Endothelial cell of umbilical vein (primary cell): Measurements from ENCODE around the gene STYK1. TPM values are rescaled to one million over a fixed set of nuclear protein-coding genes. Genes with fewer than 3 reads are reported as not detected.

Experiments used
- BruUV-seq: library from RNA; stranded (reverse); fragments of 400-500 nt; replicated peaks from 2 replicates; lab custom pipeline; 2021; lab: Mats Ljungman, UMichigan
- CTCF ChIA-PET: fragments of 300-600, 350-600 bp; sonication (Branson Sonifier 250); formaldehyde crosslinking; loops from one replicate; lab custom pipeline; 2021; ENCODE audit warnings: antibody characterized with exemption, inconsistent platforms; lab: Charles Lee
- POLR2A ChIA-PET: fragments of 300-600, 350-600 bp; sonication (Branson Sonifier 250); formaldehyde crosslinking; loops from one replicate; lab custom pipeline; 2021; ENCODE audit warnings: antibody characterized with exemption, inconsistent platforms; lab: Charles Lee
- DNase-seq: peaks from one replicate; pipeline ENCODE4 v3.0.0-alpha.2; 2011; ENCODE audit warnings: low read depth, low spot score
- FAIRE-seq: peaks from 2 replicates; lab custom pipeline; 2011; peaks lifted over from hg19 to GRCh38; lab: Jason Lieb, UNC
- H2AFZ ChIP-seq: 2 replicates; pipeline ENCODE4 v1.6.0; 2012; ENCODE audit warnings: low read depth, low read length, control low read depth, inconsistent platforms
- H3K27ac ChIP-seq: 2 replicates; pipeline ENCODE4 v1.5.1; 2011; ENCODE audit warnings: low read depth, mild to moderate bottlenecking, control low read depth, low read length, moderate library complexity; ENCODE audit not compliant: insufficient read depth
- H3K27me3 ChIP-seq, 2 experiments: 2 replicates each; pipeline versions ENCODE4 v1.6.0 to v1.6.1; 2011; ENCODE audit warnings: low read length in 2 of 2, mixed read lengths in 1 of 2; ENCODE audit not compliant: control insufficient read depth in 2 of 2, insufficient read depth in 2 of 2
- H3K36me3 ChIP-seq, 2 experiments: 2 replicates in 1 of 2; 3 replicates in 1 of 2; pipeline ENCODE4 v1.5.1; 2011; ENCODE audit warnings: low read length in 2 of 2, mild to moderate bottlenecking in 1 of 2, moderate library complexity in 1 of 2; ENCODE audit not compliant: control insufficient read depth in 2 of 2, insufficient read depth in 2 of 2; ENCODE audit errors: extremely low read depth in 1 of 2
- H3K4me1 ChIP-seq: 3 replicates; pipeline ENCODE4 v1.5.1; 2011; ENCODE audit warnings: mild to moderate bottlenecking, low read length; ENCODE audit not compliant: control insufficient read depth, insufficient read depth; ENCODE audit errors: extremely low read depth
- H3K4me2 ChIP-seq: 2 replicates; pipeline ENCODE4 v1.6.1; 2011; ENCODE audit warnings: low read length, control low read depth, mixed read lengths; ENCODE audit not compliant: insufficient read depth
- H3K4me3 ChIP-seq, 3 experiments: fragments of 200-600 bp in 1 of 3; sonication (generic), shearing (Covaris generic) in 1 of 3; replicated peaks in 1 of 3; 2 replicates each; pipeline ENCODE4 v1.5.1; 2011 to 2016; ENCODE audit warnings: control low read depth in 3 of 3, low read length in 3 of 3, mild to moderate bottlenecking in 2 of 3, inconsistent platforms in 1 of 3, low read depth in 1 of 3, moderate library complexity in 1 of 3; ENCODE audit not compliant: insufficient read depth in 1 of 3
- H3K79me2 ChIP-seq: 2 replicates; pipeline ENCODE4 v1.6.0; 2012; ENCODE audit warnings: low read length, inconsistent platforms; ENCODE audit not compliant: control insufficient read depth, insufficient read depth
- H3K9ac ChIP-seq: replicated peaks from 2 replicates; pipeline ENCODE3; 2011; ENCODE audit warnings: low read length, control low read depth; ENCODE audit not compliant: insufficient read depth; ENCODE audit errors: extremely low read depth
- H3K9me1 ChIP-seq: replicated peaks from 3 replicates; pipeline ENCODE4 v1.6.0; 2011; ENCODE audit warnings: mild to moderate bottlenecking, low read length; ENCODE audit not compliant: control insufficient read depth, insufficient read depth; ENCODE audit errors: extremely low read depth
- H3K9me3 ChIP-seq: replicated peaks from 2 replicates; pipeline ENCODE4 v1.5.1; 2012; ENCODE audit warnings: low read length, inconsistent platforms; ENCODE audit not compliant: control insufficient read depth, insufficient read depth
- H4K20me1 ChIP-seq: replicated peaks from 2 replicates; pipeline ENCODE3; 2011; ENCODE audit warnings: mild to moderate bottlenecking, low read length; ENCODE audit not compliant: control insufficient read depth, insufficient read depth; ENCODE audit errors: extremely low read depth
- CTCF ChIP-seq, 2 donors: IDR thresholded peaks; 1 replicate in 1 of 2; 2 replicates in 1 of 2; pipeline ENCODE4 v1.5.1; 2011; ENCODE audit warnings: low read length in 2 of 2, mild to moderate bottlenecking in 2 of 2, moderate library complexity in 2 of 2, control low read depth in 1 of 2, inconsistent platforms in 1 of 2, low read depth in 1 of 2; ENCODE audit not compliant: insufficient read depth in 1 of 2; ENCODE audit errors: extremely low read depth in 1 of 2
- EZH2 ChIP-seq: IDR thresholded peaks from 2 replicates; pipeline ENCODE4 v1.6.1; 2012; ENCODE audit warnings: borderline replicate concordance, low read depth, mild to moderate bottlenecking, moderate library complexity, low read length, inconsistent platforms; ENCODE audit not compliant: severe bottlenecking
- FOS ChIP-seq: IDR thresholded peaks from 2 replicates; pipeline ENCODE4 v1.6.1; 2011; ENCODE audit warnings: mild to moderate bottlenecking, low read length, moderate library complexity, borderline replicate concordance; ENCODE audit not compliant: insufficient read depth
- GATA2 ChIP-seq: IDR thresholded peaks from 2 replicates; pipeline ENCODE4 v1.7.0; 2011; ENCODE audit warnings: low read depth, mild to moderate bottlenecking, moderate library complexity, mixed read lengths, low read length; ENCODE audit not compliant: insufficient read length, insufficient read depth
- JUN ChIP-seq: IDR thresholded peaks from 2 replicates; pipeline ENCODE4 v1.6.1; 2011; ENCODE audit warnings: borderline replicate concordance, low read depth; ENCODE audit not compliant: insufficient read length, insufficient read depth
- MAX ChIP-seq: IDR thresholded peaks from 2 replicates; pipeline ENCODE4 v1.6.1; 2011; ENCODE audit not compliant: insufficient read depth, insufficient read length
- MYC ChIP-seq: IDR thresholded peaks from one replicate; pipeline ENCODE4 v1.6.1; 2011; ENCODE audit warnings: mild to moderate bottlenecking, low read depth, low read length
- POLR2A ChIP-seq: IDR thresholded peaks from 2 replicates; pipeline ENCODE4 v1.6.1; 2012; ENCODE audit warnings: low read depth, mild to moderate bottlenecking, control low read depth, low read length
- POLR2AphosphoS5 ChIP-seq: IDR thresholded peaks from 2 replicates; pipeline ENCODE4 v1.6.1; 2012; ENCODE audit warnings: low read depth, mild to moderate bottlenecking, control low read depth, low read length, moderate library complexity; ENCODE audit not compliant: insufficient read depth
- dilution Hi-C: fragments of 300-500 bp; cut with MboI; formaldehyde crosslinking; loops from one replicate; pipeline ENCODE4 v1.15.0; 2019; ENCODE audit warnings: low sequenced_read_pairs; ENCODE audit not compliant: extremely low pct_ligation_motif_present
- intact Hi-C: fragments of 100-400 bp; cut with micrococcal nuclease; formaldehyde crosslinking; loops from one replicate; pipeline ENCODE4 v1.10.0; 2022
- polyA plus RNA-seq, 4 experiments: library from polyadenylated mRNA; depleted of rRNA in 3 of 4; stranded (reverse) in 3 of 4; unstranded in 1 of 4; fragments of >200 nt; gene quantifications; 2 replicates each; pipeline versions ENCODE4 v1.2.1 to v1.2.3, GENCODE V29; 2011 to 2012; ENCODE audit warnings: missing spikeins in 1 of 4
- total RNA-seq: library from RNA; stranded (reverse); gene quantifications from 2 replicates; pipeline ENCODE4 v1.2.3, GENCODE V29; 2021

The STYK1 gene
- total and polyA plus RNA-seq, 2 donors (not counting 3 experiments of a cell fraction or from before 2014, with no cell fraction given) = 7.7 to 15.2 TPM

DNA sequence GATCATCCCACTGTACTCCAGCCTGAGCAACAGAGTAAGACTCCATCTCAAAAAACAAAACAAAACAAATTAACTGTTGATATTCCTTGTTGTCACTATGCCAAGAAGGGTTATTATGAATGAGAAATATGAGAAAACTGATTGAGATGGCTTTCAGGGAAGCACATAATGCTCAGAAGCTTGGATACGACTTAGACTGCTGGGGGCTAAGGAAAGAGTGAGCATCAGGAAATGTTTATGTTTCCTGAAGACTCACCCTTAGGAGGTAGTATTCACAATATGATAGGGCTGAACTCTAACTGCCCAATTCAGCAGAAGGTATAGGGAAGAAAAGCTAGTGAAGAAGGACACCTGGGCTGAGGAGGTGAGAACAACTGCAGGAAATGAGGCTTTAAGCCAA lies 6.3 kb downstream of the STYK1 start:
- ChIA-PET POLR2A (no interaction called here), CTCF (interaction anchor here (0.6 to 2.2 kb wide), 4 partner anchors 8 to 26 kb away, joined by 3 to 9 read pairs (median 4); no protein-coding TSS in a partner anchor)
- BruUV-seq = no TSS peak
- Histone ChIP-seq H3K4me1 (peaks cover 41% of the 10 kb centered on the region), H3K36me3 (no peaks in the 10 kb centered on the region), H3K9ac (no peak overlapping the region), H3K27me3 (no peaks in the 10 kb centered on the region), H2AFZ (no peak overlapping the region), H3K9me1 (no peaks in the 10 kb centered on the region), H4K20me1 (no peaks in the 10 kb centered on the region), H3K79me2 (peaks cover 67% of the 10 kb centered on the region), H3K27ac (peak overlapping the region; percentile 19), H3K4me3 (no peak overlapping the region), H3K4me2 (peak overlapping the region; percentile 39), H3K9me3 (no peaks in the 10 kb centered on the region)
- intact Hi-C loops (no loop called here), dilution Hi-C loops (no loop called here)
- peak; percentile 15 for FAIRE-seq
- peak; percentile 47 for DNase-seq
- TF ChIP-seq MAX = no peak
- peak; percentile 25 for TF ChIP-seq FOS
- no peak for TF ChIP-seq MYC
- TF ChIP-seq CTCF (IDR thresholded peaks at IDR 0.05; ENCODE audit: extremely low read depth in 1 of 2, insufficient read depth in 1 of 2, low read depth in 1 of 2, low read length in 2 of 2) = no peak
- TF ChIP-seq JUN = peak; percentile 26
- no peak for TF ChIP-seq POLR2AphosphoS5
- no peak for TF ChIP-seq GATA2
- no peak for TF ChIP-seq POLR2A
- TF ChIP-seq EZH2 = no peak
